Memory B cell (primary cell): ENCODE results near the gene HUS1.
"Not testable (repeated sequence)": the region's sequence is repeated elsewhere in the genome, so short reads cannot be mapped to it uniquely, and the experiment has no call there.

Experiments
- ATAC-seq: fragments of 150-1000 bp; cut with Tn5 transposase; 2 replicates; pipeline ENCODE4 v1.10.0; 2021; ENCODE audit warnings: low read depth, mild to moderate bottlenecking, moderate library complexity
- DNase-seq, 2 donors: peaks; one replicate each; pipeline ENCODE4 v3.0.0; 2022; ENCODE audit warnings: low spot score in 2 of 2
- H3K27ac Mint-ChIP-seq: one replicate; pipeline ENCODE4 v1.8.0; 2022; ENCODE audit warnings: mild to moderate bottlenecking, moderate library complexity, mixed read lengths
- H3K27me3 Mint-ChIP-seq: one replicate; pipeline ENCODE4 v1.8.0; 2022; ENCODE audit warnings: mixed read lengths
- H3K36me3 Mint-ChIP-seq: one replicate; pipeline ENCODE4 v1.8.0; 2022; ENCODE audit warnings: mild to moderate bottlenecking, mixed read lengths
- H3K4me1 Mint-ChIP-seq: one replicate; pipeline ENCODE4 v1.8.0; 2022; ENCODE audit warnings: mixed read lengths
- H3K4me3 Mint-ChIP-seq: one replicate; pipeline ENCODE4 v1.8.0; 2022; ENCODE audit warnings: mild to moderate bottlenecking, moderate library complexity, mixed read lengths
- H3K9me3 Mint-ChIP-seq: one replicate; pipeline ENCODE4 v1.8.0; 2022; ENCODE audit warnings: mixed read lengths

The HUS1 gene

GRCh38 chr7:47945261-47946015, 34.0 kb downstream of the HUS1 start:
- H3K27me3 Mint-ChIP-seq: peaks cover 5% of the 10 kb centered on the region
- peak; percentile 49 for ATAC-seq
- no peak overlapping the region for H3K27ac Mint-ChIP-seq
- H3K4me3 Mint-ChIP-seq: no peak overlapping the region
- peaks cover 3% of the 10 kb centered on the region for H3K4me1 Mint-ChIP-seq
- no peaks in the 10 kb centered on the region for H3K36me3 Mint-ChIP-seq
- peak; percentile 57 to 70 for DNase-seq
- H3K9me3 Mint-ChIP-seq: no peaks in the 10 kb centered on the region

GRCh38 chr7:47944536-47945260, 34.7 kb downstream of the HUS1 start:
- Mint-ChIP-seq H3K36me3 (no peaks in the 10 kb centered on the region), H3K4me3 (no peak overlapping the region), H3K9me3 (no peaks in the 10 kb centered on the region), H3K27ac (no peak overlapping the region), H3K27me3 (peaks cover 5% of the 10 kb centered on the region), H3K4me1 (peaks cover 3% of the 10 kb centered on the region)
- no peak for DNase-seq
- no peak for ATAC-seq

- DNase-seq (no peak), ATAC-seq (no peak)
- Mint-ChIP-seq H3K36me3 (no peaks in the 10 kb centered on the region), H3K27me3 (peaks cover 5% of the 10 kb centered on the region), H3K4me3 (no peak overlapping the region), H3K27ac (no peak overlapping the region), H3K4me1 (peaks cover 5% of the 10 kb centered on the region), H3K9me3 (no peaks in the 10 kb centered on the region)
Measured at GRCh38 chr7:47943676-47944474, 35.5 kb downstream of the HUS1 start.

- ATAC-seq, H3K9me3 Mint-ChIP-seq, H3K36me3 Mint-ChIP-seq, DNase-seq, H3K27ac Mint-ChIP-seq, H3K4me3 Mint-ChIP-seq, H3K27me3 Mint-ChIP-seq: not testable (repeated sequence)
- H3K4me1 Mint-ChIP-seq: peaks cover 13% of the 10 kb centered on the region
Measured at GRCh38 chr7:47942651-47943050, 36.8 kb downstream of the HUS1 start.

GRCh38 chr7:47942132-47942531, 37.3 kb downstream of the HUS1 start:
- H3K4me3 Mint-ChIP-seq: no peak overlapping the region
- H3K4me1 Mint-ChIP-seq: peaks cover 18% of the 10 kb centered on the region
- ATAC-seq: no peak
- no peaks in the 10 kb centered on the region for H3K9me3 Mint-ChIP-seq
- no peak overlapping the region for H3K27ac Mint-ChIP-seq
- no peak for DNase-seq
- no peaks in the 10 kb centered on the region for H3K36me3 Mint-ChIP-seq
- H3K27me3 Mint-ChIP-seq: peaks cover 5% of the 10 kb centered on the region

GRCh38 chr7:47941136-47941844, 38.1 kb downstream of the HUS1 start:
- ATAC-seq (no peak), DNase-seq (no peak)
- Mint-ChIP-seq H3K4me1 (peaks cover 22% of the 10 kb centered on the region), H3K36me3 (no peaks in the 10 kb centered on the region), H3K4me3 (no peak overlapping the region), H3K27me3 (peaks cover 1% of the 10 kb centered on the region), H3K27ac (no peak overlapping the region), H3K9me3 (no peaks in the 10 kb centered on the region)

- Mint-ChIP-seq H3K27me3 (no peaks in the 10 kb centered on the region), H3K27ac (no peak overlapping the region), H3K36me3 (no peaks in the 10 kb centered on the region), H3K9me3 (no peaks in the 10 kb centered on the region), H3K4me1 (peaks cover 22% of the 10 kb centered on the region), H3K4me3 (no peak overlapping the region)
- ATAC-seq: no peak
- DNase-seq: no peak
Measured at GRCh38 chr7:47940088-47941013, 39.1 kb downstream of the HUS1 start.

GRCh38 chr7:47939425-47940036, 39.9 kb downstream of the HUS1 start:
- ATAC-seq (no peak), DNase-seq (no peak)
- Mint-ChIP-seq H3K27ac (no peak overlapping the region), H3K4me1 (peaks cover 22% of the 10 kb centered on the region), H3K27me3 (no peaks in the 10 kb centered on the region), H3K36me3 (no peaks in the 10 kb centered on the region), H3K9me3 (no peaks in the 10 kb centered on the region), H3K4me3 (no peak overlapping the region)

GRCh38 chr7:47938574-47939165, 40.7 kb downstream of the HUS1 start:
- no peaks in the 10 kb centered on the region for H3K27me3 Mint-ChIP-seq
- H3K4me1 Mint-ChIP-seq: peaks cover 22% of the 10 kb centered on the region
- H3K9me3 Mint-ChIP-seq: no peaks in the 10 kb centered on the region
- no peak for ATAC-seq
- no peak overlapping the region for H3K4me3 Mint-ChIP-seq
- no peaks in the 10 kb centered on the region for H3K36me3 Mint-ChIP-seq
- H3K27ac Mint-ChIP-seq: no peak overlapping the region
- DNase-seq: no peak

- peak overlapping the region; percentile 75 for H3K4me3 Mint-ChIP-seq
- ATAC-seq: peak; percentile 58
- H3K36me3 Mint-ChIP-seq: no peaks in the 10 kb centered on the region
- H3K9me3 Mint-ChIP-seq: no peaks in the 10 kb centered on the region
- H3K27ac Mint-ChIP-seq: peak overlapping the region; percentile 46
- peaks cover 2% of the 10 kb centered on the region for H3K27me3 Mint-ChIP-seq
- DNase-seq: peak; percentile 16 to 32
- peaks cover 22% of the 10 kb centered on the region for H3K4me1 Mint-ChIP-seq
Measured at GRCh38 chr7:47937711-47938573, 41.5 kb downstream of the HUS1 start.

- Mint-ChIP-seq H3K9me3 (no peaks in the 10 kb centered on the region), H3K4me3 (peak overlapping the region; percentile 75), H3K27ac (peak overlapping the region; percentile 46), H3K36me3 (no peaks in the 10 kb centered on the region), H3K4me1 (peaks cover 22% of the 10 kb centered on the region), H3K27me3 (peaks cover 2% of the 10 kb centered on the region)
- DNase-seq: peak; percentile 46 to 56
- ATAC-seq: peak; percentile 89
Measured at GRCh38 chr7:47937065-47937687, 42.2 kb downstream of the HUS1 start.
